Measurements from ENCODE around the gene ACP2. TPM values are rescaled to one million over a fixed set of nuclear protein-coding genes. Genes with fewer than 3 reads are reported as not detected.

Gene ACP2
- total and polyA plus RNA-seq, 9 of the 15 experiments (the other 6 are each of a cell fraction or from before 2014, with no cell fraction given): 1.9 to 20.0 (median 11.6) TPM

DNA sequence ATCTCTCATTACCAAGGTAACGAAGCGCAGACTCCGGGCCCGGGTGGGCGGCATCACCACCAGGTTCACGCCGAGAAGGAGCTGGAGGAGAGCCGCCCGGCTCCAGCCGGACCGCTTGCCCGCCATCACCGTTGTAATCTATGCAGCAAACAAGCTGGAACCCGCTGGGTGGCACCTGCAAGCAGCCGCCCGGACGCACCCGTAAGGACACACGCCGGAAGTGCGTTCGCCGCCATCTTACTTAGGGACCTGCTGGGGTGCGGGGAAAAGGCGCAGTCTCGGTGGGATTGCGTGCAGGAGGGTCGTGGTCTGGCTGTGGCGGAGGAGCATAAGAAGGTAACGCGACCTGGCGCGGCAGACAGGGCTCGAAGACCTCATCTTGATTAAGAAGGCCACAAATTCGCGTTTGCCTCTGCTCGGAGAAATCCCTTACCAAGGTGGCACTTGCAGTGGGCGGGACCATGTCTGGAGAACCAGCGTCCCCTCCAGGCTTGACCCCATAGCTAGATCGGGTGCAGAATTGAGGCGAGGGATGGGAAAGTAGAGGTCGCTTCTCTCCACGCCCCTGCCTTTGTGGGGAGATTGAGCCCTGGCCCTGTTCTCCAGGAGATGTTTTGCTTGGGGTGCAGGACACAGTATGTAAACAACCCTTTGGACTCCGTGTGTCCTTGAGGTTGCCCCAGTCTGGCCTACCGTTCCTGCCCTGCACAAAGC lies at the start of gene ACP2 (continued):
- TF ChIP-seq, protein P1, sequence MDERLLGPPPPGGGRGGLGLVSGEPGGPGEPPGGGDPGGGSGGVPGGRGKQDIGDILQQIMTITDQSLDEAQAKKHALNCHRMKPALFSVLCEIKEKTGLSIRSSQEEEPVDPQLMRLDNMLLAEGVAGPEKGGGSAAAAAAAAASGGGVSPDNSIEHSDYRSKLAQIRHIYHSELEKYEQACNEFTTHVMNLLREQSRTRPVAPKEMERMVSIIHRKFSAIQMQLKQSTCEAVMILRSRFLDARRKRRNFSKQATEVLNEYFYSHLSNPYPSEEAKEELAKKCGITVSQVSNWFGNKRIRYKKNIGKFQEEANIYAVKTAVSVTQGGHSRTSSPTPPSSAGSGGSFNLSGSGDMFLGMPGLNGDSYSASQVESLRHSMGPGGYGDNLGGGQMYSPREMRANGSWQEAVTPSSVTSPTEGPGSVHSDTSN (CRISPR knock-in tag; IDR thresholded peaks at IDR 0.05; ENCODE audit: low read depth): no peak
- TF ChIP-seq, protein P1 (tag; conservative IDR thresholded peaks at IDR 0.05; ENCODE audit: low read depth): no peak; the same call in 1 of the 2 replicates
- peak; percentile 67; the same call in 1 of the 2 replicates for TF ChIP-seq KAT8 (IDR thresholded peaks at IDR 0.05; ENCODE audit: low read depth)
- TF ChIP-seq ZBTB17 (CRISPR knock-in tag; IDR thresholded peaks at IDR 0.05): peak; percentile 87
- TF ChIP-seq, protein P2, sequence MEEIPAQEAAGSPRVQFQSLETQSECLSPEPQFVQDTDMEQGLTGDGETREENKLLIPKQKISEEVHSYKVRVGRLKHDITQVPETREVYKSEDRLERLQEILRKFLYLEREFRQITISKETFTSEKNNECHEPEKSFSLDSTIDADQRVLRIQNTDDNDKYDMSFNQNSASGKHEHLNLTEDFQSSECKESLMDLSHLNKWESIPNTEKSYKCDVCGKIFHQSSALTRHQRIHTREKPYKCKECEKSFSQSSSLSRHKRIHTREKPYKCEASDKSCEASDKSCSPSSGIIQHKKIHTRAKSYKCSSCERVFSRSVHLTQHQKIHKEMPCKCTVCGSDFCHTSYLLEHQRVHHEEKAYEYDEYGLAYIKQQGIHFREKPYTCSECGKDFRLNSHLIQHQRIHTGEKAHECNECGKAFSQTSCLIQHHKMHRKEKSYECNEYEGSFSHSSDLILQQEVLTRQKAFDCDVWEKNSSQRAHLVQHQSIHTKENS (CRISPR knock-in tag; IDR thresholded peaks at IDR 0.05): no peak
- TF ChIP-seq ZNF586 (CRISPR knock-in tag; conservative IDR thresholded peaks at IDR 0.05): no peak
- peak; percentile 8 for TF ChIP-seq ZFP36 (IDR thresholded peaks at IDR 0.05; ENCODE audit: low read depth, low read length, partially characterized antibody)
- TF ChIP-seq, protein P3, sequence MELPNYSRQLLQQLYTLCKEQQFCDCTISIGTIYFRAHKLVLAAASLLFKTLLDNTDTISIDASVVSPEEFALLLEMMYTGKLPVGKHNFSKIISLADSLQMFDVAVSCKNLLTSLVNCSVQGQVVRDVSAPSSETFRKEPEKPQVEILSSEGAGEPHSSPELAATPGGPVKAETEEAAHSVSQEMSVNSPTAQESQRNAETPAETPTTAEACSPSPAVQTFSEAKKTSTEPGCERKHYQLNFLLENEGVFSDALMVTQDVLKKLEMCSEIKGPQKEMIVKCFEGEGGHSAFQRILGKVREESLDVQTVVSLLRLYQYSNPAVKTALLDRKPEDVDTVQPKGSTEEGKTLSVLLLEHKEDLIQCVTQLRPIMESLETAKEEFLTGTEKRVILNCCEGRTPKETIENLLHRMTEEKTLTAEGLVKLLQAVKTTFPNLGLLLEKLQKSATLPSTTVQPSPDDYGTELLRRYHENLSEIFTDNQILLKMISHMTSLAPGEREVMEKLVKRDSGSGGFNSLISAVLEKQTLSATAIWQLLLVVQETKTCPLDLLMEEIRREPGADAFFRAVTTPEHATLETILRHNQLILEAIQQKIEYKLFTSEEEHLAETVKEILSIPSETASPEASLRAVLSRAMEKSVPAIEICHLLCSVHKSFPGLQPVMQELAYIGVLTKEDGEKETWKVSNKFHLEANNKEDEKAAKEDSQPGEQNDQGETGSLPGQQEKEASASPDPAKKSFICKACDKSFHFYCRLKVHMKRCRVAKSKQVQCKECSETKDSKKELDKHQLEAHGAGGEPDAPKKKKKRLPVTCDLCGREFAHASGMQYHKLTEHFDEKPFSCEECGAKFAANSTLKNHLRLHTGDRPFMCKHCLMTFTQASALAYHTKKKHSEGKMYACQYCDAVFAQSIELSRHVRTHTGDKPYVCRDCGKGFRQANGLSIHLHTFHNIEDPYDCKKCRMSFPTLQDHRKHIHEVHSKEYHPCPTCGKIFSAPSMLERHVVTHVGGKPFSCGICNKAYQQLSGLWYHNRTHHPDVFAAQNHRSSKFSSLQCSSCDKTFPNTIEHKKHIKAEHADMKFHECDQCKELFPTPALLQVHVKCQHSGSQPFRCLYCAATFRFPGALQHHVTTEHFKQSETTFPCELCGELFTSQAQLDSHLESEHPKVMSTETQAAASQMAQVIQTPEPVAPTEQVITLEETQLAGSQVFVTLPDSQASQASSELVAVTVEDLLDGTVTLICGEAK (IDR thresholded peaks at IDR 0.05): peak; percentile 99
- TF ChIP-seq, protein P3 (CRISPR knock-in tag; IDR thresholded peaks at IDR 0.05): no peak
- no peak; the same call in 1 of the 2 replicates for TF ChIP-seq KLF6 (CRISPR knock-in tag; IDR thresholded peaks at IDR 0.05; ENCODE audit: borderline replicate concordance)
- no peak for TF ChIP-seq ILK (tag; IDR thresholded peaks at IDR 0.05; ENCODE audit: borderline replicate concordance, low read depth)
- TF ChIP-seq TEAD4 (IDR thresholded peaks at IDR 0.05; ENCODE audit: low read length): peak; percentile 63
- TF ChIP-seq TEAD4 (CRISPR knock-in tag; IDR thresholded peaks at IDR 0.05; ENCODE audit: borderline replicate concordance): no peak
- TF ChIP-seq ZSCAN32 (CRISPR knock-in tag; IDR thresholded peaks at IDR 0.05): no peak

Data from K562 (cell line).